ENCODE results near the gene THRAP3.
"Not testable (repeated sequence)": the region's sequence is repeated elsewhere in the genome, so short reads cannot be mapped to it uniquely, and the experiment has no call there.

The THRAP3 gene

GRCh38 chr1:36223381-36223995 lies 755 bp upstream of the THRAP3 start:
- Mint-ChIP-seq H3K27me3 (no peaks in the 10 kb centered on the region), H3K4me1 (ENCODE audit: low read depth) (peaks cover 29% of the 10 kb centered on the region), H3K4me3 (peak overlapping the region; percentile 88)

GRCh38 chr1:36224537-36225282 lies 467 bp downstream of the THRAP3 start:
- H3K27ac Mint-ChIP-seq = peak overlapping the region; percentile 97
- H3K4me1 Mint-ChIP-seq (ENCODE audit: low read depth) = peaks cover 32% of the 10 kb centered on the region
- H3K9me3 Mint-ChIP-seq = no peaks in the 10 kb centered on the region
- peaks cover 36% of the 10 kb centered on the region for H3K36me3 Mint-ChIP-seq (ENCODE audit: low read depth)
- peak overlapping the region; percentile 88 for H3K4me3 Mint-ChIP-seq
- H3K27me3 Mint-ChIP-seq = no peaks in the 10 kb centered on the region

More at GRCh38 chr1:36223381-36223995, 755 bp upstream of the THRAP3 start:
- peaks cover 30% of the 10 kb centered on the region for H3K36me3 Mint-ChIP-seq (ENCODE audit: low read depth)
- peak overlapping the region; percentile 97 for H3K27ac Mint-ChIP-seq
- no peaks in the 10 kb centered on the region for H3K9me3 Mint-ChIP-seq

- Mint-ChIP-seq H3K27ac (peak overlapping the region; percentile 97), H3K4me1 (ENCODE audit: low read depth) (peaks cover 33% of the 10 kb centered on the region), H3K27me3 (no peaks in the 10 kb centered on the region), H3K9me3 (no peaks in the 10 kb centered on the region), H3K36me3 (ENCODE audit: low read depth) (peaks cover 37% of the 10 kb centered on the region), H3K4me3 (peak overlapping the region; percentile 88)
Observed at GRCh38 chr1:36225283-36225899, 1.1 kb downstream of the THRAP3 start.

- Mint-ChIP-seq H3K4me1 (ENCODE audit: low read depth) (peaks cover 64% of the 10 kb centered on the region), H3K36me3 (ENCODE audit: low read depth) (peaks cover 55% of the 10 kb centered on the region)
- not testable (repeated sequence) for H3K9me3 Mint-ChIP-seq, H3K27ac Mint-ChIP-seq, H3K4me3 Mint-ChIP-seq, H3K27me3 Mint-ChIP-seq
Observed at GRCh38 chr1:36230279-36230678, 6.0 kb downstream of the THRAP3 start.

GRCh38 chr1:36231191-36231590 lies 6.9 kb downstream of the THRAP3 start:
- Mint-ChIP-seq H3K27ac (no peak overlapping the region), H3K36me3 (ENCODE audit: low read depth) (peaks cover 53% of the 10 kb centered on the region), H3K4me3 (no peak overlapping the region), H3K4me1 (ENCODE audit: low read depth) (peaks cover 62% of the 10 kb centered on the region), H3K27me3 (no peaks in the 10 kb centered on the region), H3K9me3 (no peaks in the 10 kb centered on the region)

- no peaks in the 10 kb centered on the region for H3K27me3 Mint-ChIP-seq
- H3K4me1 Mint-ChIP-seq (ENCODE audit: low read depth) = peaks cover 62% of the 10 kb centered on the region
- H3K36me3 Mint-ChIP-seq (ENCODE audit: low read depth) = peaks cover 50% of the 10 kb centered on the region
- H3K4me3 Mint-ChIP-seq = peak overlapping the region; percentile 3
- peak overlapping the region; percentile 14 for H3K27ac Mint-ChIP-seq
- no peaks in the 10 kb centered on the region for H3K9me3 Mint-ChIP-seq
Observed at GRCh38 chr1:36232212-36233095, 8.2 kb downstream of the THRAP3 start.

- peak overlapping the region; percentile 69 for H3K27ac Mint-ChIP-seq
- H3K9me3 Mint-ChIP-seq = no peaks in the 10 kb centered on the region
- H3K36me3 Mint-ChIP-seq (ENCODE audit: low read depth) = peaks cover 42% of the 10 kb centered on the region
- H3K4me3 Mint-ChIP-seq = no peak overlapping the region
- H3K4me1 Mint-ChIP-seq (ENCODE audit: low read depth) = peaks cover 61% of the 10 kb centered on the region
- no peaks in the 10 kb centered on the region for H3K27me3 Mint-ChIP-seq
Observed at GRCh38 chr1:36236302-36236701, 12.1 kb downstream of the THRAP3 start.

GRCh38 chr1:36238433-36238832 lies 14.2 kb downstream of the THRAP3 start:
- H3K27me3 Mint-ChIP-seq = no peaks in the 10 kb centered on the region
- H3K27ac Mint-ChIP-seq = no peak overlapping the region
- H3K4me1 Mint-ChIP-seq (ENCODE audit: low read depth) = peaks cover 55% of the 10 kb centered on the region

GRCh38 chr1:36239941-36240637 lies 15.8 kb downstream of the THRAP3 start:
- Mint-ChIP-seq H3K4me3 (no peak overlapping the region), H3K4me1 (ENCODE audit: low read depth) (peaks cover 46% of the 10 kb centered on the region), H3K27me3 (no peaks in the 10 kb centered on the region)

More at GRCh38 chr1:36238433-36238832, 14.2 kb downstream of the THRAP3 start:
- Mint-ChIP-seq H3K4me3 (no peak overlapping the region), H3K9me3 (no peaks in the 10 kb centered on the region), H3K36me3 (ENCODE audit: low read depth) (peaks cover 46% of the 10 kb centered on the region)

GRCh38 chr1:36247538-36247937 lies 23.3 kb downstream of the THRAP3 start:
- H3K4me3 Mint-ChIP-seq = no peak overlapping the region
- H3K4me1 Mint-ChIP-seq (ENCODE audit: low read depth) = peaks cover 52% of the 10 kb centered on the region

More at GRCh38 chr1:36239941-36240637, 15.8 kb downstream of the THRAP3 start:
- Mint-ChIP-seq H3K9me3 (no peaks in the 10 kb centered on the region), H3K27ac (no peak overlapping the region), H3K36me3 (ENCODE audit: low read depth) (peaks cover 55% of the 10 kb centered on the region)

GRCh38 chr1:36248250-36248894 lies 24.1 kb downstream of the THRAP3 start:
- Mint-ChIP-seq H3K36me3 (ENCODE audit: low read depth) (peaks cover 55% of the 10 kb centered on the region), H3K4me3 (no peak overlapping the region), H3K9me3 (no peaks in the 10 kb centered on the region), H3K27ac (peak overlapping the region; percentile 59), H3K27me3 (no peaks in the 10 kb centered on the region), H3K4me1 (ENCODE audit: low read depth) (peaks cover 57% of the 10 kb centered on the region)

More at GRCh38 chr1:36247538-36247937, 23.3 kb downstream of the THRAP3 start:
- H3K27me3 Mint-ChIP-seq = no peaks in the 10 kb centered on the region
- no peaks in the 10 kb centered on the region for H3K9me3 Mint-ChIP-seq
- H3K27ac Mint-ChIP-seq = no peak overlapping the region
- H3K36me3 Mint-ChIP-seq (ENCODE audit: low read depth) = peaks cover 59% of the 10 kb centered on the region

GRCh38 chr1:36251794-36252481 lies 27.7 kb downstream of the THRAP3 start:
- H3K27me3 Mint-ChIP-seq = no peaks in the 10 kb centered on the region
- no peaks in the 10 kb centered on the region for H3K9me3 Mint-ChIP-seq
- H3K4me1 Mint-ChIP-seq (ENCODE audit: low read depth) = peaks cover 71% of the 10 kb centered on the region
- H3K4me3 Mint-ChIP-seq = no peak overlapping the region
- H3K27ac Mint-ChIP-seq = peak overlapping the region; percentile 21
- H3K36me3 Mint-ChIP-seq (ENCODE audit: low read depth) = peaks cover 45% of the 10 kb centered on the region

GRCh38 chr1:36252482-36252824 lies 28.2 kb downstream of the THRAP3 start:
- Mint-ChIP-seq H3K36me3 (ENCODE audit: low read depth) (peaks cover 49% of the 10 kb centered on the region), H3K4me1 (ENCODE audit: low read depth) (peaks cover 75% of the 10 kb centered on the region)
- H3K27ac Mint-ChIP-seq, H3K4me3 Mint-ChIP-seq, H3K27me3 Mint-ChIP-seq, H3K9me3 Mint-ChIP-seq: not testable (repeated sequence)

All from stimulated activated naive CD8-positive, alpha-beta T cell treated with anti-CD3 and anti-CD28 coated beads, Interleukin-15, Interleukin-2, amounts not matched to agents 100 ng/mL and 50 ng/mL, for 24 hours (primary cell).